HepG2 (cell line): ENCODE results near the gene KMT2E. TPM values are rescaled to one million over a fixed set of nuclear protein-coding genes. Genes with fewer than 3 reads are reported as not detected.

Source experiments
- AFF4 ChIP-seq: sonication (generic); formaldehyde crosslinking; IDR thresholded peaks from 2 replicates; pipeline ENCODE4 v1.4.0; 2020; ENCODE audit warnings: missing genetic modification reagents
- BORCS8-MEF2B ChIP-seq: sonication (generic); formaldehyde crosslinking; IDR thresholded peaks from 2 replicates; pipeline ENCODE4 v1.8.0; 2022; ENCODE audit warnings: mild to moderate bottlenecking, missing genetic modification reagents
- FOXP1 ChIP-seq, 2 experiments: fragments of 450-650 bp in 1 of 2; IDR thresholded peaks; 2 replicates each; pipeline ENCODE4 v1.6.1; 2017 to 2018; ENCODE audit warnings: antibody characterized with exemption in 1 of 2
- GTF2F1 ChIP-seq: fragments of 150-350 bp; IDR thresholded peaks from 2 replicates; pipeline ENCODE4 v1.6.1; 2014; ENCODE audit warnings: low read length
- HNRNPLL ChIP-seq: fragments of 200-400 bp; formaldehyde crosslinking; IDR thresholded peaks from 2 replicates; pipeline ENCODE4 v1.6.1; 2017; ENCODE audit warnings: mild to moderate bottlenecking, low read depth, low read length; ENCODE audit not compliant: poor library complexity, severe bottlenecking
- KIAA2018 ChIP-seq: sonication (generic); formaldehyde crosslinking; IDR thresholded peaks from 2 replicates; pipeline ENCODE4 v1.5.0; 2020; ENCODE audit warnings: mild to moderate bottlenecking, missing genetic modification reagents, borderline replicate concordance
- MYC ChIP-seq: sonication (generic); formaldehyde crosslinking; IDR thresholded peaks from 2 replicates; pipeline ENCODE4 v1.9.0; 2021; ENCODE audit warnings: missing genetic modification reagents, borderline replicate concordance
- POLR2AphosphoS5 ChIP-seq: IDR thresholded peaks from 2 replicates; pipeline ENCODE4 v1.6.1; 2012; ENCODE audit warnings: low read depth, low read length
- RBFOX2 ChIP-seq: fragments of 200-400 bp; formaldehyde crosslinking; IDR thresholded peaks from 2 replicates; pipeline ENCODE4 v1.6.1; 2017; ENCODE audit warnings: low read depth, mild to moderate bottlenecking, low read length
- SRY ChIP-seq: sonication (generic); formaldehyde crosslinking; IDR thresholded peaks from 2 replicates; pipeline ENCODE4 v1.8.0; 2022; ENCODE audit warnings: mild to moderate bottlenecking, missing genetic modification reagents
- ZNF205 ChIP-seq: IDR thresholded peaks from 2 replicates; pipeline ENCODE4 v1.6.1; 2018; ENCODE audit warnings: missing biosample characterization, missing genetic modification reagents
- ZNF740 ChIP-seq: sonication (generic); formaldehyde crosslinking; IDR thresholded peaks from 2 replicates; pipeline ENCODE4 v1.4.0; 2020; ENCODE audit warnings: missing genetic modification reagents
- ZNF83 ChIP-seq: sonication (generic); formaldehyde crosslinking; IDR thresholded peaks from 2 replicates; pipeline ENCODE4 v1.4.0; 2020; ENCODE audit warnings: missing genetic modification reagents, mild to moderate bottlenecking, borderline replicate concordance
- polyA plus RNA-seq, 8 experiments: library from polyadenylated mRNA; depleted of rRNA in 3 of 8; stranded (reverse) in 7 of 8; unstranded in 1 of 8; fragments of >200 nt; fragmentation: Illumina TruSeq in 4 of 8; extraction: Trizol in 4 of 8; gene quantifications; 2 replicates each; pipeline versions ENCODE4 v1.2.1 to v1.2.3, GENCODE V29; 2011 to 2016; ENCODE audit warnings: low read depth in 4 of 8, missing spikeins in 1 of 8, mixed read lengths in 1 of 8; ENCODE audit not compliant: insufficient read depth in 1 of 8
- total RNA-seq, 5 experiments: library from RNA; depleted of rRNA; stranded (reverse); fragments of >200 nt; fragmentation: Illumina TruSeq; extraction: Trizol; gene quantifications; 2 replicates each; pipeline ENCODE4 v1.2.3, GENCODE V29; 2016; ENCODE audit warnings: low read depth in 1 of 5

KMT2E gene
- total and polyA plus RNA-seq, 2 of the 13 experiments (the other 11 are each of a cell fraction or from before 2014, with no cell fraction given), result 6.3 to 24.4 TPM

- no peak for TF ChIP-seq KIAA2018 (CRISPR knock-in tag)
- peak; percentile 70 for TF ChIP-seq POLR2AphosphoS5
- TF ChIP-seq AFF4 (CRISPR knock-in tag), result no peak
- TF ChIP-seq GTF2F1, result 0 out of 2 replicates have a peak, but pooled peaks have one; percentile 9
- TF ChIP-seq FOXP1 (IDR thresholded peaks at IDR 0.05), result no peak
- 0 out of 2 replicates have a peak, but pooled peaks have one; percentile 4 for TF ChIP-seq FOXP1 (CRISPR knock-in tag; IDR thresholded peaks at IDR 0.05)
- peak; percentile 76 for TF ChIP-seq MYC (CRISPR knock-in tag)
- no peak for TF ChIP-seq ZNF205 (CRISPR knock-in tag)
- TF ChIP-seq SRY (CRISPR knock-in tag), result no peak
- peak; percentile 79; the same call in 1 of the 2 replicates for TF ChIP-seq BORCS8-MEF2B (CRISPR knock-in tag)
- TF ChIP-seq HNRNPLL, result peak; percentile 70
- TF ChIP-seq RBFOX2, result peak; percentile 88
- TF ChIP-seq ZNF83 (CRISPR knock-in tag), result no peak
- peak; percentile 34; the same call in 1 of the 2 replicates for TF ChIP-seq ZNF740 (CRISPR knock-in tag)
These were observed at the start of gene KMT2E (continued) for GRCh38 chr7:105013816-105014692.
